K562 (cell line): ENCODE data around the gene WASL. TPM values are rescaled to one million over a fixed set of nuclear protein-coding genes. Genes with fewer than 3 reads are reported as not detected.

Source experiments
- ADNP ChIP-seq: fragments of 200-800 bp; sonication (Bioruptor generic); IDR thresholded peaks from 2 replicates; pipeline ENCODE4 v1.6.1; 2016; ENCODE audit warnings: missing genetic modification characterization, missing compliant biosample characterization
- CBX2 ChIP-seq: fragments of 200-600 bp; sonication (generic); IDR thresholded peaks from one replicate; pipeline ENCODE4 v1.6.1; 2012; ENCODE audit warnings: mild to moderate bottlenecking, low read length, inconsistent platforms; ENCODE audit not compliant: insufficient read depth, poor library complexity, severe bottlenecking
- DMBX1 ChIP-seq: fragments of 250-450 bp; sonication (Bioruptor Pico); IDR thresholded peaks from 2 replicates; pipeline ENCODE4 v1.8.0; 2022; ENCODE audit warnings: inconsistent platforms, mild to moderate bottlenecking, moderate library complexity, borderline replicate concordance
- FOXK2 ChIP-seq, 2 experiments: fragments of 450-650 bp; IDR thresholded peaks in 1 of 2; conservative IDR thresholded peaks in 1 of 2; 2 replicates each; pipeline ENCODE4 v1.6.1; 2016; ENCODE audit warnings: low read depth in 2 of 2, mild to moderate bottlenecking in 1 of 2
- GABPB1 ChIP-seq: sonication (generic); formaldehyde crosslinking; IDR thresholded peaks from 2 replicates; pipeline ENCODE4 v1.8.0; 2022; ENCODE audit warnings: mild to moderate bottlenecking, missing genetic modification reagents
- HNRNPK ChIP-seq: fragments of 200-400 bp; formaldehyde crosslinking; IDR thresholded peaks from one replicate; pipeline ENCODE4 v1.6.1; 2018; ENCODE audit warnings: mild to moderate bottlenecking, low read depth, low read length; ENCODE audit not compliant: poor library complexity, severe bottlenecking
- KLF13 ChIP-seq: fragments of 450-650 bp; IDR thresholded peaks from 2 replicates; pipeline ENCODE4 v1.6.1; 2016; ENCODE audit warnings: missing genetic modification characterization, low read depth, mild to moderate bottlenecking, missing compliant biosample characterization, moderate library complexity, borderline replicate concordance
- RBM17 ChIP-seq: fragments of 200-400 bp; formaldehyde crosslinking; IDR thresholded peaks from 2 replicates; pipeline ENCODE4 v1.6.1; 2017; ENCODE audit warnings: low read depth, mild to moderate bottlenecking, low read length, borderline replicate concordance
- RFX1 ChIP-seq: fragments of 450-650 bp; IDR thresholded peaks from 2 replicates; pipeline ENCODE4 v1.6.1; 2016; ENCODE audit warnings: mild to moderate bottlenecking, moderate library complexity
- SP1 ChIP-seq: sonication (generic); formaldehyde crosslinking; IDR thresholded peaks from 2 replicates; pipeline ENCODE4 v1.8.1; 2022; ENCODE audit warnings: mild to moderate bottlenecking, missing genetic modification reagents
- TCF7L2 ChIP-seq: fragments of 150-350 bp; IDR thresholded peaks from 2 replicates; pipeline ENCODE4 v1.6.1; 2016; ENCODE audit warnings: low read depth, mild to moderate bottlenecking, low read length, moderate library complexity
- ZC3H8 ChIP-seq: fragments of 450-650 bp; IDR thresholded peaks from 2 replicates; pipeline ENCODE4 v1.6.1; 2017
- ZNF318 ChIP-seq, 2 experiments: fragments of 450-650 bp; IDR thresholded peaks; 2 replicates each; pipeline ENCODE4 v1.6.1; 2016; ENCODE audit warnings: mild to moderate bottlenecking in 2 of 2, borderline replicate concordance in 1 of 2, low read depth in 1 of 2, moderate library complexity in 1 of 2
- ZNF551 ChIP-seq: fragments of 250-450 bp; sonication (Bioruptor Pico); IDR thresholded peaks from 2 replicates; pipeline ENCODE4 v1.5.0; 2021; ENCODE audit warnings: mild to moderate bottlenecking, moderate library complexity
- ZNF584 ChIP-seq: fragments of 200-800 bp; sonication (Bioruptor generic); IDR thresholded peaks from 2 replicates; pipeline ENCODE4 v1.6.1; 2016; ENCODE audit warnings: low read depth, mild to moderate bottlenecking, missing genetic modification characterization, missing compliant biosample characterization
- ZNF655 ChIP-seq: fragments of 250-450 bp; sonication (Bioruptor Pico); IDR thresholded peaks from 2 replicates; pipeline ENCODE4 v1.5.0; 2021
- polyA plus RNA-seq, 8 experiments: library from polyadenylated mRNA; depleted of rRNA in 4 of 8; stranded (reverse) in 5 of 8; unstranded in 3 of 8; fragments of >200 nt; fragmentation: Nextera tagmentation in 2 of 8; fragmentation: Illumina TruSeq in 1 of 8; extraction: Ambion mirVana in 2 of 8; extraction: Trizol in 1 of 8; gene quantifications; 2 replicates each; pipeline versions ENCODE4 v1.2.1 to v1.2.3, GENCODE V29; 2011 to 2014; ENCODE audit warnings: inconsistent platforms in 1 of 8, missing spikeins in 1 of 8
- total RNA-seq, 7 experiments: library from RNA; depleted of rRNA in 6 of 7; stranded (reverse); fragments of >200 nt in 6 of 7; fragmentation: Illumina TruSeq in 2 of 7; extraction: Trizol in 2 of 7; gene quantifications; 2 replicates each; pipeline versions ENCODE4 v1.2.1 to v1.2.3, GENCODE V29; 2011 to 2021; ENCODE audit warnings: low replicate concordance in 1 of 7

Gene WASL
- total and polyA plus RNA-seq, 9 of the 15 experiments (the other 6 are each of a cell fraction or from before 2014, with no cell fraction given), result 3.2 to 13.9 (median 8.3) TPM

GRCh38 chr7:123643495-123644441 lies 105.0 kb downstream of the WASL start (continued):
- TF ChIP-seq ZNF318 (IDR thresholded peaks at IDR 0.05; ENCODE audit: borderline replicate concordance in 1 of 2, low read depth in 1 of 2) (no peak), GABPB1 (no peak), ZC3H8 (no peak), TCF7L2 (no peak), ZNF655 (CRISPR knock-in tag) (no peak), SP1 (CRISPR knock-in tag) (no peak), ZNF584 (CRISPR knock-in tag) (peak; percentile 65; the same call in 1 of the 2 replicates), FOXK2 (conservative IDR thresholded peaks at IDR 0.05 in 1 of 2, IDR thresholded peaks at IDR 0.05 in 1 of 2; ENCODE audit: low read depth in 2 of 2) (0 out of 4 replicates have a peak, but pooled peaks have one; percentile 36 to 39), ZNF551 (no peak), RBM17 (no peak), CBX2 (no peak), ADNP (tag) (no peak), KLF13 (tag) (no peak), RFX1 (no peak), HNRNPK (no peak), DMBX1 (CRISPR knock-in tag) (no peak)
